ENCODE data around the gene MKRN1.
A peak's percentile ranks its signal among the peaks of the same experiment; 100 is the strongest.
"Not testable (repeated sequence)": the region's sequence is repeated elsewhere in the genome, so short reads cannot be mapped to it uniquely, and the experiment has no call there.

Gene MKRN1

DNA sequence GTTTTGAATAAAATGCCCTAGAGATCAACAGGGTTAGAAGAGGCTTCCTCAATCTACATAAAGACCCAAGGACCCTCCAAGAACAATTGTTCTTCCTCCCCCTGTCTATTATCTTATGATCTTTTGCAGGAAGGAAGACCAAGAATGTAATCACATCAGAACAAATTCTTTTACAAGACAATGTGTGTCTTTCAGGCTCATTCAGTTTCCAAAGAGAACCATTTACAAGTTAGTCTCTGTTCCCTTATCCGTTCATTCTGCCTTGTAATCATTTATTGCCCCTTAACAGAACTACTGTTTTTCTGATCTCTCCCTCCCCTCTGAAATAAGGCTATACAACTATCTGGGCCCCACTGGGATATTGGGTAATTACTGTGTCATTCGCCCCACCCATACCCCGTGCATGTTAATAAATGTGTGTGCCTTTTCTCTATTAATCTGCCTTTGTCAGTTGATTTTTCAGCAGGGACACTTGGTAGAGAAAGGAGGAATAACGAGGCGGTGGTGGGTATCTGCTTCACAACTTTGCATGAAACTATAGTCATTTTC, 5.7 kb upstream of the MKRN1 start:
- no peak for DNase-seq (ENCODE audit: low spot score)

DNA sequence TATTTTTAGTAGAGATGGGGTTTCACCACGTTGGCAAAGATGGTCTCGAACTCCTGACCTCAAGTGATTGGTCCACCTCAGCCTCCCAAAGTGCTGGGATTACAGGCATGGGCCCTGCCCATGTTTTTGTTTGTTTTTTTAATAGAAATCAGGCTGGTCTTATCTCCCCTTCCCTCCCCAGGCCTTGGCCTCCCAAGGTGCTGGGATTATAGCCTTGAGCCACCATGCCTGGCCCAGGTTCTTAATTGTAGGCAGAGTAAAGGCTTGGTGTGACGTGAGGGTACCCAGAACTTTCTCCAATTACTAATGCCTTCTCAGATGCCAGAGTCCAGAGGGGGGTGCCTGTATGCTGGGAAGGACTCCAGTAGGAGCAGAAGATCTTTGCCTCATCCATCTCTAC, 5.2 kb upstream of the MKRN1 start:
- DNase-seq (ENCODE audit: low spot score): no peak

GRCh38 chr7:140479739-140480084, 407 bp upstream of the MKRN1 start:
- no peak for DNase-seq (ENCODE audit: low spot score)

DNA sequence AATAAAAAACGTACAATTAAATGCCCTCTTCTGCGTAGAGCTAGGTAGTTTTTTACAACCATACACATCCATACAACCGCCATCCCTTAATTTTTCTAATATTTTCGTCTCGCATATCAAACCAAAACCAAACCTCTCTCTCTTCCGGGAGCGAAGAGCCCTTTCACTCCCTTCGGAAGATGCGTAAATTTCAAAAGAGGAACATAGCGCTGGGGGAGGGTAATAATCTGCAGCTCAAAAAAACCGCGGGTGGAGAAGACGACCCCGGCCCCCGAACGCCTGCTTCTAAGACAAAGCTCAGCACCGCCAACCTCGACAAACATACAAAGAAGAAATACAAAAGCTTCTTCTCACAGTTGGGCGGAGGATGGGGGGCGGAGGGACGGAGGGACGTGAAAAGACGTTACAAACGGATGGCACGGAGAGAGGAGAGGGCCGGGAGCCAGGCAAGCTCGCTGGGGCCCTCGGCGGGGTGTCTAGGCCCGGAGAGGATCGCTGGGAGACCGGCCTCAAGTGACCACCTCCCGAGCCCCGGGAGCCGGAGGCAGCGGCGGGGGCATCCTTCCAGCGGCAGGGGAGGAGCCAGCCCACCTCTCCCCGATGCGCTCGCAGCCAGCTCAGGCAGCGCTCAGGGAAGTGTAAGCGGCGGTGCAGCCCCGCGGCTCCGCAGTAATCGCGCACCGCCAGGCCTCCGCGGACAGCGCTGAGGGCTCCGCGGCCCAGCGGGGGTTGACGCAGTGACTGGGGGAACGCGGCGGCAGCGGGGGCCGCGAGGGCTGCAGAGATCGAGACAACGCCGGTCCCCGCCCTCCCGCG, 851 bp downstream of the MKRN1 start:
- peak; percentile 78 for DNase-seq (ENCODE audit: low spot score)

GRCh38 chr7:140476698-140477261, 2.5 kb downstream of the MKRN1 start:
- DNase-seq (ENCODE audit: low spot score): no peak

- DNase-seq (ENCODE audit: low spot score): peak; percentile 85
These were observed 3.5 kb downstream of the MKRN1 start for GRCh38 chr7:140475747-140476333.

DNA sequence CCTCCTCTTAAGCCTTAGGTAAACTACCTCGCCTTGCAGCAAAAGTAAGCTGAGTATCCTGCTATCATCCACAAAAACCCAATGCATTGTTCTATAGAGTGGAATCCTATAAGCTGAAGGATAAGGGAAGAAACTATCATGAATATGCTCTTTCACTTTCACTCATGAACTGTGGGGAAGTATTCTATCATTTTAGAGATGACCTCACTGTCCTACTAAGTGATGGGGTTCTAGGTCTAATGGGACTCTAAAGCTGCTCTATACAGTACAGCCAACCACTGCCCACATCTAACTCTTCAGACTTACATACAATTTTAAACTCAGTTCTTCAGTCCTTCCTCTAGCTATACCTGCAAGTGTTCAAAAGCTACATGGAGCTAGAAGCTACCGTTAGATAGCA, 16.2 kb downstream of the MKRN1 start:
- no peak for DNase-seq (ENCODE audit: low spot score)

- no peak for DNase-seq (ENCODE audit: low spot score)
These were observed 20.4 kb downstream of the MKRN1 start for GRCh38 chr7:140458916-140459315.

- no peak for DNase-seq (ENCODE audit: low spot score)
These were observed 21.1 kb downstream of the MKRN1 start for GRCh38 chr7:140458201-140458600.

DNA sequence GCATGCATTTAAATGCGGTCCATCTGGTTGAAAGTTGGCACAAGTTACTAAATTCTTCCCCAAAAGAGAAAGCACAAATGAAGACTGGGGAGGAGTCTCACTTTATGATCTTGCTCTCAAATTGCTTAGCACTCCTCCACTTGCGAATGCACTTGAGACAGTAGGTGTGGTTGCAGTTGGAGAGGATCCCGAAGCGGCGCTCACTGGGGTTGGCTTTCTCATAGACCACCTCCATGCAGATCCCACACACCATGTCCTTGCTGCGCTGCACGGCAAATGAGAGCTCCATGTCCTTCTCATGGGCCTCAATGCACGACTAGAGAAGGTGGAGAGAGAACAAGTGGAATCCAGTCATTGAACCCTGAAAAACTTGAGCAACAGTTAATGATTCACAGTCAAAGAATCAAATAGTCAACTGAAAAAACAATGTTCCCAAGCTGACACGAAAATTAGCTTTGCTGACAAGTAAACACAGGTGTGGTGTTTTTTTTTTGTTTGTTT, 22.7 kb downstream of the MKRN1 start:
- DNase-seq (ENCODE audit: low spot score): no peak

GRCh38 chr7:140455743-140456142, 23.6 kb downstream of the MKRN1 start:
- DNase-seq (ENCODE audit: low spot score): no peak

- no peak for DNase-seq (ENCODE audit: low spot score)
These were observed 24.7 kb downstream of the MKRN1 start for GRCh38 chr7:140454657-140455015.

DNA sequence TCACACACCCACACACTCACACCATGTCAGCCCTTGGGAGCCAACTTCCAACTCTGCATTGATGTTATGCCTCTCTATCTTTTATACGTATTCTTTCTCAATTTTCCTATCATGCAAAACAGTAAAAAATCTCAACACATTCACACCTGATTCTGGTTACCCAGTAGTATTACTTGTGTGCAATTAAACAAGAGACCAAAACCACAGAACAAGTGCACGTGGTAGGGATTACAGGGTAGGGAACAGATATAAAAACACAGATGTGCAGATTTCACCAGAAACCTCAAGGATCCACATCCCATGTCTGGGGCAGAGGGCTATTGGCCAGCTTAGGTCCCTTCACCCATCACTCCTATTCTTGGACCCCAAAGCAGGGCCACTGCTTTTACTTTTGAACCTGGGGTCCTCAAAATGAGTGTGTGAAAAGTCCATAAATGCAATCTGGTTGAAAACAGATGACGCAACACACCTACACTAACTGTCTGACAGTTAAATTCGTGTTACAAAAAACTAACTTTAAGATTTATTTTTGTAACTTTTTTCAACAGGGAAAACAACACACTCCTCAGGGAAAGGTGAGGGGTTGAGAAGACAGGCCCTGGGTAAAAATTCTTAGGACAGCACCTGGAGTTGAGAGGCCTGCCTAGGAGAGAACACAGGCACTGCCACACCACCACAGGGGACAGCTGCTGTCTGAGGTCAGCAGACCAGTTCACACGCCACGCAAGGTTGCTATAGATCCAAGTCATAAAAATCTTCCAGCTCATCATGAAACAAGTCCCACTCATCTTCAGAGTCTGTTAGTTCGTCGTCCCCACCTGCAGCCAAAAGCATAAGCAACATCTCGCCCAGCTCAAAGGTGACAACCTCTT, 25.3 kb downstream of the MKRN1 start:
- not testable (repeated sequence) for DNase-seq (ENCODE audit: low spot score)

- no peak for DNase-seq (ENCODE audit: low spot score)
These were observed 26.0 kb downstream of the MKRN1 start for GRCh38 chr7:140453273-140453672.

DNA sequence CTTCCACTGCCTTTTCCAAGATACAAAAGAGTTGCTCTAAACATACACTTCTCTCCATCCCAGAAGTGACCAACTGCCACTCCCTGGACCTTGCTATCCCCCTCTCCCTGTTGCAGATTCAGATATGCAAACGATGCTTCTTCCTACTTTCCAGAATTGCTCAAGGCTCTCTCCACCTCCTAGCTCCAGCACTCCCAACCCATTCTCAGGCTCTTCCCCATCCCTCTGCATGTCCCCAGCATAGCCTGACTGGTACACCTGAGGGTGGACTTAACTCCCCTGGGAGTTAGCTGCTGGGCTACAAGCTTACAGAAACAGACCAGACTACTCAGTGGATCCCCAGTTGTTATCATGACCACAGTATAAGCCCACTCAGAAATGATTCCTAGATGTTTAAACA, 27.6 kb downstream of the MKRN1 start:
- no peak for DNase-seq (ENCODE audit: low spot score)

DNA sequence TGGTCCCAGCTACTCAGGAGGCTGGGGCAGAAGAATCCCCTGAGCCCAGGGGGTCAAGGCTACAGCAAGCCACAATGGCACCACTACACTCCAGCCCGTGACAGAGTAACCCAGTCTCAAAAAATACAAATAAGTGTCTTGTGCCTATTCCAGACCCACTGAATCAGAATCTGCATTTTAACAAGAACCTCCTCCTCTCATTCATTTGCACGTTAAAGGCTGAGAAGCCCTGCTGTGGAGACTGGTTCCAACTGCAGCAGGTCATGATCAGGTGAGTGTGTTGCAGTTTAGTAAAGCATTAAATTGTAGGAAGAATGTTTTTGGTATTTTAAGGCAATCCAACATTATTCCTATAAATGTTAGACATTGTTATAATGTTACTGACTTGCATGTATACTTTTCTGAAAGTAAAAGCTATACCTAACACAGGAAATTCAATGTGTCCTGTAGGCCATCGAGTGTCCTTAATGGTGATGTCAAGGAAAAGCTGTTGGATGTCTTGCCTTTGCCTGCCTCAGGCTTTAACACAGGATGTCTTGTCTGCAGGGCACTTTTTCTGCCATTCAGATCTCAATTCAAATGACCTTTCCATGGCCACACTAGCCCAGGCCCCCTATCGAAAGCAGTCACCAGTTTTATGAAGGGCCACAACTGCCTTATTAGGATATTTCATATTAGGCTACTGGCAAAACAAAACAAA, 30.4 kb downstream of the MKRN1 start:
- no peak for DNase-seq (ENCODE audit: low spot score)

GRCh38 chr7:140447841-140448240, 31.5 kb downstream of the MKRN1 start:
- DNase-seq (ENCODE audit: low spot score): no peak

DNA sequence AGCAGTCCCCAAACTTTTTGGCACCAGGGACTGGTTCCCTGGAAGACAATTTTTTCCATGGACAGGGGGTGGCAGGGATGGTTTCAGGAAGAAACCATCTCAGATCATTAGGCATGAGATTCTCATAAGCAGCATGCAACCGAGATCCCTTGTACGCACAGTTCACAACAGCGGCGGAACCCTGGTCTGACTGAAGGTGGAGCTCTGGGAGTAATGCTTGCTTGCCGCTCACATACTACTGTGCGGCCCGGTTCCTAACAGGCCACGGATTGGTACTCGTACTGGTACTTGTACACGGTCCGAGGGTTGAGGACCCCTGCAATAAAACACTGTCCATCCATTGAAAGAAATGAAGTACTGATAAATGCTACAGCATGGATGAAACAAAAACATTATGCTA, 32.8 kb downstream of the MKRN1 start:
- DNase-seq (ENCODE audit: low spot score): no peak

- no peak for DNase-seq (ENCODE audit: low spot score)
These were observed 37.8 kb downstream of the MKRN1 start for GRCh38 chr7:140441519-140441918.

DNA sequence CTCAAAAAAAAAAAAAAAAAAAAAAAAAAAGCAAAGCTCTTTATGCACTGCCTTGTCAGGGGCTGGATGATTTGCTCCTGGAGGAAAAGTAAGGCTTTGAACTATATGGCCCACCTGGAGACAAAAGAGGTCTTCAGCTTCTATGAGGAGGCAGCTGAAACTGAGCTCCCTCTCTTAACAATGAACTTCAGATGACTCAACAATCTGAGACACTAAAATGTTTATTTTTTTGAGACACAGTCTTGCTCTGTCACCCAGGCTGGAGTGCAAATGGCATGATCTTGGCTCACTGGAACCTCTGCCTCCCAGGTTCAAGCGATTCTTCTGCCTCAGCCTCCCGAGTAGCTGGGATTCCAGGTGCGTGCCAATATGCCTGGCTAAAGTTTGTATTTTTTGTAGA, 38.7 kb downstream of the MKRN1 start:
- no peak for DNase-seq (ENCODE audit: low spot score)

- DNase-seq (ENCODE audit: low spot score): no peak
These were observed 39.9 kb downstream of the MKRN1 start for GRCh38 chr7:140439359-140439758.

All from NAMALWA (cell line).